Stimulated activated naive B cell treated with anti-CD40 and anti-IgM and Interleukin-4, amounts not matched to agents 10 μg/mL and 1 μg/mL and 100 μg/mL, for 72 hours (primary cell): ENCODE data around the gene LRP5.
"Not testable (repeated sequence)": the region's sequence is repeated elsewhere in the genome, so short reads cannot be mapped to it uniquely, and the experiment has no call there.

Experiments
- ATAC-seq, 2 donors: fragments of 150-1000 bp; cut with Tn5 transposase; replicated peaks; 2 replicates each; pipeline ENCODE4 v1.10.0; 2021; ENCODE audit warnings: moderate library complexity in 1 of 2
- DNase-seq: peaks from one replicate; pipeline ENCODE4 v3.0.0; 2021
- H3K27ac Mint-ChIP-seq: one replicate; pipeline ENCODE4 v1.8.0; 2022; ENCODE audit warnings: mild to moderate bottlenecking, mixed read lengths
- H3K27me3 Mint-ChIP-seq, 2 donors: one replicate each; pipeline ENCODE4 v1.8.0; 2022; ENCODE audit warnings: mixed read lengths in 2 of 2
- H3K36me3 Mint-ChIP-seq, 2 donors: one replicate each; pipeline ENCODE4 v1.8.0; 2022; ENCODE audit warnings: mixed read lengths in 2 of 2, mild to moderate bottlenecking in 1 of 2
- H3K4me1 Mint-ChIP-seq, 2 donors: one replicate each; pipeline ENCODE4 v1.8.0; 2022; ENCODE audit warnings: mixed read lengths in 2 of 2, mild to moderate bottlenecking in 1 of 2
- H3K4me3 Mint-ChIP-seq, 2 donors: one replicate each; pipeline ENCODE4 v1.8.0; 2022; ENCODE audit warnings: mild to moderate bottlenecking in 2 of 2, mixed read lengths in 2 of 2, moderate library complexity in 1 of 2
- H3K9me3 Mint-ChIP-seq, 2 donors: one replicate each; pipeline ENCODE4 v1.8.0; 2022; ENCODE audit warnings: mixed read lengths in 2 of 2, mild to moderate bottlenecking in 1 of 2

The LRP5 gene

DNA sequence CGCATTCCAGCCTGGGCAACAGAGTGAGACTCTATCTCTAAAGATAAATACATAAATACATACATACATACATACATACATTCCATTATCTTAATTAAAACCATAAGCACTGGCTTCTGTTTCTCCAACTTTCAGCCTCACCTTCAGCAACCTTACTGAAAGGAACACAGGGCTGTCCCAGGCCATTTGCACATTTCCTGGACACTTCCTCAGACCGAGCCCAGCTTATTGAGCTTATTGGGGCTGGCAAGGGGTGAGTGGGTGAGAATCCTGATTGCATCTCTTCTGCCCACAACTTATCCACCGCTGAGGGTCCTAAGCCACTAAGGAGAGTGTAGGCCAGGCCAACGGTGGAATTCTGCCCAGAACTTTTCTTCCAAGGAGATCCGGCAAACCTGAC lies 16.5 kb upstream of the LRP5 start:
- Mint-ChIP-seq H3K9me3 (no peaks in the 10 kb centered on the region), H3K4me1 (peaks cover 21 to 46% of the 10 kb centered on the region in 2 donors), H3K27me3 (no peaks in the 10 kb centered on the region), H3K4me3 (no peak overlapping the region), H3K27ac (no peak overlapping the region), H3K36me3 (no peaks in the 10 kb centered on the region)
- ATAC-seq (no peak), DNase-seq (no peak)

DNA sequence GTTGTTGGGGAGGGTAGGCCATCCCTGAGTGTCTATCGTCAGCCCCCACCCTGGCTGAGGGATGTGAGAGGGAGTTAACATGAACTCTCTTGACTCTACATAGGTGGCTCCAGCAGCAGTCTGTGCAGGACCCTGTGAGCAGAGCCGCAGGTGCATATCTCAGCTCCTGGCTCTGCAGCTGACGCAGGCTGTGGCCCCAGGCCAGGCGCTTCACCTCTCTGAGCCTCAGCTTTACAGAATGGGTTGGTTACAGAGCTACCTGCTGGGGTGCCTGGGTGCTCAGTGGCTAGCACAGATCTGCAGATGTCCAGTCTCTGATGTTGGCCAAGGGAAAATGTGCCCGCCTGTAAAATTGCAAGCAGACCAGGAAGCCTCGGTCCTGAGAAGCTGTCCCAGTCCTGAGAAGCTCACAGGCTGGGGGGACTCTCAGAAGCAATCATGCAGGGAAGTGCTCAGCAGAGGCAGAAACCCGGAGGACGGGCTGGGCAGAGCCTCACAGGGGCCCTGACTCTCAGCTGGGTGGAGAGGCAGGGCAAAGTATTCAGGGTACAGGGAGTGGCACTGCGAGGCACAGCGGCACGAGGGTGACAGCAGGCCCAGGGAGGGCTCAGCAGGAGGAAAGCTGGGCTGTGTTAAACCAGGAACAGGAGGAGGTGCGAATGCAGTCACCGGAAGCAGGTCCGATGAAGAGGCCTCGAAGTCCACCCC lies 15.9 kb upstream of the LRP5 start:
- Mint-ChIP-seq H3K9me3 (no peaks in the 10 kb centered on the region), H3K36me3 (no peaks in the 10 kb centered on the region), H3K4me3 (peak overlapping the region; percentile 18 to 67), H3K4me1 (peaks cover 21 to 45% of the 10 kb centered on the region in 2 donors), H3K27me3 (no peaks in the 10 kb centered on the region), H3K27ac (peak overlapping the region; percentile 88)
- ATAC-seq (peak in 1 of 2 donors; percentile 19), DNase-seq (no peak)

DNA sequence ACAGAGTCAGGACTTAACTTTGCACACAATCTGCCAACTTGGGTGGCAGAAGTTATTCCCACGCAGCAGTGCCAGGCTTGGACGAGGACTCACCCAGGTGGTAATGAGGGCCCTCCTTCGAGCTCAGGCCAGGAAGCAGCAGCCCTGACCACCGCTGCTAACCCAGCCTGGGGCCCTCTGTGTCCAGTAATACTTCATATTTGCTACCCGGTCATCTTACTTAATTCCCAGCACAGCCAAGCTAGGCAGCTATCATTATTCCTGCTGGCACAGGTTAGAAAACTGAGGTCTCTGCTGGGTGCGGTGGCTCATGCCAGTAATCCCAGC lies 15.4 kb upstream of the LRP5 start:
- Mint-ChIP-seq H3K27me3 (no peaks in the 10 kb centered on the region), H3K27ac (no peak overlapping the region), H3K4me1 (peaks cover 21 to 45% of the 10 kb centered on the region in 2 donors), H3K36me3 (no peaks in the 10 kb centered on the region), H3K9me3 (no peaks in the 10 kb centered on the region), H3K4me3 (no peak overlapping the region)
- no peak for ATAC-seq
- DNase-seq = no peak

- ATAC-seq (no peak), DNase-seq (no peak)
- H3K27me3 Mint-ChIP-seq = no peaks in the 10 kb centered on the region
- H3K4me1 Mint-ChIP-seq = peaks cover 21 to 41% of the 10 kb centered on the region in 2 donors
- no peaks in the 10 kb centered on the region for H3K36me3 Mint-ChIP-seq
- H3K9me3 Mint-ChIP-seq = no peaks in the 10 kb centered on the region
- H3K27ac Mint-ChIP-seq = no peak overlapping the region
- H3K4me3 Mint-ChIP-seq = peak overlapping the region; percentile 56 to 60
Observed at GRCh38 chr11:68297494-68297811, 14.9 kb upstream of the LRP5 start.

DNA sequence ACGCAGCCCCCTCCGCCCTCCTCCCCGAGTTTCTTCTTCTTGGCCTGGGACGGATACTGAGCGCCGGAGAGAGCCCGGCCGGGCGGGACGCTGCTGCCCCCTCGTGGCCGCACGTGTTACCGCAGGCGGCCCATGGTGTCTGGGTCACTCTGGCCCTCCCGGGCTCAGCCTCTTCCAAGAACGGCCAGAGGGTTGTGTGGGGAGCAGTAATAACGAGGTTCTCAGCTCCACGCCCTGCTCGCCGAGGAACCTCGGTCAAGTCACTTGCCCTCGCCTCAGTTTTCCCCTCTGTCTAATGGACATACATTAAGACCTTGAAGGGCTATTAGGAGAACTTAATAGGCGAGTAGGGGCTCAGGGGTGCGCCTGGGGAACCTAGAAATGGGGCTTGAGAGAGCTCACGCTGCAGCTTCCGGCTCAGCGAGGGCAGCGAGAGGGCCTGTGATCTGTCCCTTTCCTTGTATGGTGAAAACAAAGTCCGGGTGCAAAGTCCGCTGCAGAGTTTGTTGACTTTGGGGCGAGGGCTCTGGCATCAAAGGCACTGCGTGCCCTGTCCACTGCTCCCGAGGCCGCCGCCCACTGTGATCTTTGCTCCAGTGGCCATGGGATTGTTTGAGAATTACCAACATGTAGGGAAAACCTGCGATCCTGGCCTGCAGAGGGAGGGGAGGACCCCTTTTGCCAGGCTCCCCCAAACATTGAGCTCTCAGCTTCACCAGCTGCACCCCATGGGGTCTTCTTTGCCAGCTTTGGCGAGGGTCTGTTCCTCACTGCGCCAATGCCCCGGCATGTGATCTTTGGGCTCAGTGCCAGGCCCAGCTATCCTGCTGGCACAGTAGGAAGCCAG lies 14.4 kb upstream of the LRP5 start:
- ATAC-seq (peak; percentile 96 to 97), DNase-seq (peak; percentile 67)
- peaks cover 21 to 41% of the 10 kb centered on the region in 2 donors for H3K4me1 Mint-ChIP-seq
- no peaks in the 10 kb centered on the region for H3K27me3 Mint-ChIP-seq
- peak overlapping the region; percentile 56 to 60 for H3K4me3 Mint-ChIP-seq
- no peaks in the 10 kb centered on the region for H3K36me3 Mint-ChIP-seq
- H3K9me3 Mint-ChIP-seq = no peaks in the 10 kb centered on the region
- no peak overlapping the region for H3K27ac Mint-ChIP-seq

DNA sequence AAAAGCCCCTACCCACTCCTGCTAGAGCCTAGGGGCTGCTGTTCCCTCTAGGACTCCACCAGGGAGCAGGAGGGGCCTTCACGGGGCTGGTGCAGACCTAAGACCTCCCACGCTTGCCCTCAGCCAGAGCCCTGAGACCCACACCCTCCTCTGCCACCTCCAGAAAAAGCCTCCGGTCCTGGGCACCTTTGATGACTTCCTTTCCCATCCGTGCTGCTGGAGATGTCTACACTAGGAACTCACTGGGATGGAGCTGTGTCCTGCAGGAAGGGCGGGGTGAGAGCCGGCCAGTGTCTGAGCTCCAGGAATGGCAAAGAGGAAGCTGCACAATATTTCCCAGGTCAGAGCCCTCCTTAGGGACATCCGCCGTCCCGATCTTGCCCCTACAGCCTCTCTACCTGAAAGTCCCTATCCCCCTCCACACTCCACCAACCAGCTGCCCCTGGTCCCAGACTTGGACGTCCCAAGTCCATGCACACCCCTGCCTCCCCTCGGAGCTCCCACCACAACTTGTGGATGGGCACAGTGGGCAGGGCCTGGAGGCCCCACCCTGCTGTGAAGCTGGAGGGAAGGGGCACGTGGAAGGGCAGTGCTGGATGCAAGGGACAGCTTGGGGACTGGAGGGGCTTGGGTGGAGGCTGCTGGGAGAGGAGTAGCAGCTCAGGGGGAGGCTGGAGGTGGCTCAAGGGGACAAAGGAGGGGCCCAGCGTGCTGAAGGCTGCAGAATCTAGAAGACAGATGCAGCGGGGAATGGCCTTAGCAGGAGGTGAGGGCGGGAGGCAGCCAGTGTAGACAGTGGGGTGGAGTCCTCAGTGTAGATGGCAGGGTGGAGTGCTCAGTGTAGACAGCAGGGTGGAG lies 13.5 kb upstream of the LRP5 start:
- Mint-ChIP-seq H3K27me3 (no peaks in the 10 kb centered on the region), H3K27ac (no peak overlapping the region)

DNA sequence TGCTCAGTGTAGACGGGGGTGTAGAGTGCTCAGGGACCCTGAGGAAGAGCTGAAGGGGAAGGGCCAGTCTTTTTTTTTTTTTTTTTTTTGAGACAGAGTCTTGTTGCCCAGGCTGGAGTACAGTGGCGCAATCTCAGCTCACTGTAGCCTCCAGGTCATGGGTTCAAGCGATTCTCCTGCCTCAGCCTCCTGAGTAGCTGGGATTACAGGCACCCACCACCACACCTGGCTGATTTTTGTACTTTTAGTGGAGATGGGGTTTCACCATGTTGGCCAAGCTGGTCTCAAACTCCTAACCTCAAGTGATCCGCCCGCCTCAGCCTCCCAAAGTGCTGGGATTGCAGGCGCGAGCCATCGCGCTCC lies 12.9 kb upstream of the LRP5 start:
- DNase-seq, H3K4me3 Mint-ChIP-seq, H3K9me3 Mint-ChIP-seq, H3K27me3 Mint-ChIP-seq, H3K36me3 Mint-ChIP-seq, ATAC-seq, H3K27ac Mint-ChIP-seq: not testable (repeated sequence)
- H3K4me1 Mint-ChIP-seq = peaks cover 20 to 33% of the 10 kb centered on the region in 2 donors

More for the DNA sequence above, 13.5 kb upstream of the LRP5 start:
- DNase-seq (no peak), ATAC-seq (no peak)
- Mint-ChIP-seq H3K9me3 (no peaks in the 10 kb centered on the region), H3K4me3 (no peak overlapping the region), H3K4me1 (peaks cover 18 to 38% of the 10 kb centered on the region in 2 donors), H3K36me3 (peaks cover 0 to under 1% of the 10 kb centered on the region in 2 donors)

- Mint-ChIP-seq H3K9me3 (peaks cover 1 to 4% of the 10 kb centered on the region in 2 donors), H3K4me1 (peaks cover 20 to 33% of the 10 kb centered on the region in 2 donors), H3K27ac (no peak overlapping the region), H3K4me3 (no peak overlapping the region), H3K36me3 (peaks cover 3% of the 10 kb centered on the region in 2 donors), H3K27me3 (no peaks in the 10 kb centered on the region)
- DNase-seq (no peak), ATAC-seq (no peak)
Observed at GRCh38 chr11:68300076-68300830, 12.1 kb upstream of the LRP5 start.

- Mint-ChIP-seq H3K27ac (no peak overlapping the region), H3K27me3 (no peaks in the 10 kb centered on the region), H3K36me3 (peaks cover 3% of the 10 kb centered on the region in 2 donors), H3K9me3 (peaks cover 1 to 4% of the 10 kb centered on the region in 2 donors), H3K4me3 (no peak overlapping the region), H3K4me1 (peaks cover 11 to 17% of the 10 kb centered on the region in 2 donors)
- ATAC-seq (no peak), DNase-seq (no peak)
Observed at GRCh38 chr11:68302256-68302655, 10.1 kb upstream of the LRP5 start.

DNA sequence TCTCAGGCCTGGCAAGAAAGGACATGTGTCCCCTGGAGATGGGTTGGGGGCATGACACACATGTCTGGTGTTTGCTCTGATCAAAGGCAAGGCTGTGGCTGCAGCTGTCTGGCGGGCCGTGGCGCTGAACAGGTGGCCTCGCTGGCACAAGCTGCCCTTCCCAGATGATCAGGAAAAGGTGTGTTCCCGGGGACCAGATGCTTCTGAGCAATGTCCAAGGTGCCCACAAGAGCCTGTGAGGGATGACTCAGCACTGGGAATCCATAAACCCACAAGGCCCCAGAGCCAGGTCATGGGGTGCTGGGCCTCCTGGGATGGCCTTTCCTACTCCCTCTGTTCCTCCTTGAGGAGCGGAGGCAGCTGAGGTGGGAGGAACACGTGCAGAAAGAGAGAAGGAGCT lies 9.7 kb upstream of the LRP5 start:
- Mint-ChIP-seq H3K4me3 (no peak overlapping the region), H3K36me3 (peaks cover 3% of the 10 kb centered on the region in 2 donors), H3K27ac (no peak overlapping the region), H3K4me1 (peaks cover 11 to 14% of the 10 kb centered on the region in 2 donors), H3K9me3 (peaks cover 1 to 4% of the 10 kb centered on the region in 2 donors), H3K27me3 (no peaks in the 10 kb centered on the region)
- ATAC-seq (no peak), DNase-seq (no peak)

GRCh38 chr11:68303083-68303482 lies 9.3 kb upstream of the LRP5 start:
- Mint-ChIP-seq H3K36me3 (peaks cover 3% of the 10 kb centered on the region in 2 donors), H3K4me1 (peaks cover 8 to 11% of the 10 kb centered on the region in 2 donors), H3K4me3 (no peak overlapping the region), H3K9me3 (peaks cover 1 to 4% of the 10 kb centered on the region in 2 donors), H3K27ac (no peak overlapping the region), H3K27me3 (no peaks in the 10 kb centered on the region)
- ATAC-seq (peak; percentile 42 to 60), DNase-seq (no peak)

GRCh38 chr11:68303982-68304780 lies 8.2 kb upstream of the LRP5 start:
- no peak for DNase-seq
- Mint-ChIP-seq H3K4me1 (peaks cover 8 to 11% of the 10 kb centered on the region in 2 donors), H3K27me3 (no peaks in the 10 kb centered on the region), H3K27ac (no peak overlapping the region), H3K36me3 (peaks cover 3% of the 10 kb centered on the region in 2 donors), H3K4me3 (no peak overlapping the region), H3K9me3 (peaks cover 1 to 4% of the 10 kb centered on the region in 2 donors)
- no peak for ATAC-seq

DNA sequence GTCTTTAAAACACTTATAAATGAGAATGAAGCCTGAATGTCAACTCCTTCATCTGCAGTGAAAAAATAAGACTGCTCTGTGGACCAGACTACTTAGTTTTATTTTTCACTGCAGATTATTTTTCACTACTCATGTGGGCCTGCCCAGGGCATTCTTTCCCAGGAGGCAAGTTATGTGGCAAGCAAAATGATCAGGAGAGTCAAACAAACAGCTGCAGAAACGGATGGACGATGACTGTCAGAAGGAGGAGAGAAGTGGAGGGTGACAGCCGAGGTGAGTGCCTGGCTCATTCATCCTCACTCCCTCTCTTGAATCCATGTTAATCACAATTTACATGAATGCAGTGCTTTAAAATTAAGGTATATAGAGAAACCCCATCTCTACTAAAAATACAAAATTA lies 5.8 kb upstream of the LRP5 start:
- H3K27me3 Mint-ChIP-seq = peaks cover 0 to 6% of the 10 kb centered on the region in 2 donors
- no peak for DNase-seq
- peaks cover 3% of the 10 kb centered on the region in 2 donors for H3K36me3 Mint-ChIP-seq
- peaks cover 8 to 11% of the 10 kb centered on the region in 2 donors for H3K4me1 Mint-ChIP-seq
- H3K27ac Mint-ChIP-seq = no peak overlapping the region
- H3K9me3 Mint-ChIP-seq = peaks cover 1 to 4% of the 10 kb centered on the region in 2 donors
- no peak overlapping the region for H3K4me3 Mint-ChIP-seq
- no peak for ATAC-seq
